GM12864 (cell line): Measurements from ENCODE around the gene UBE2V1.
"Not testable (repeated sequence)": the region's sequence is repeated elsewhere in the genome, so short reads cannot be mapped to it uniquely, and the experiment has no call there.

ENCODE experiments used
- DNase-seq: peaks from one replicate; pipeline ENCODE4 v3.0.0-alpha.2; 2011; ENCODE audit warnings: low read depth
- H3K4me3 ChIP-seq: 2 replicates; pipeline ENCODE4 v1.5.1; 2011; ENCODE audit warnings: mild to moderate bottlenecking, low read depth, low read length, control low read depth
- TF ChIP-seq, protein P1 (sequence below): IDR thresholded peaks from 2 replicates; pipeline ENCODE4 v1.5.1; 2011; ENCODE audit warnings: low read depth, mild to moderate bottlenecking, moderate library complexity, low read length, control low read depth, inconsistent platforms; ENCODE audit errors: missing control alignments

The UBE2V1 gene

GRCh38 chr20:50112512-50113419 is at the start of gene UBE2V1:
Gene UBE2V1, minus strand, starts transcription at chr20:50113150. Its CDS starts 22 bp downstream, at chr20:50113128.
- TF ChIP-seq, protein P1, sequence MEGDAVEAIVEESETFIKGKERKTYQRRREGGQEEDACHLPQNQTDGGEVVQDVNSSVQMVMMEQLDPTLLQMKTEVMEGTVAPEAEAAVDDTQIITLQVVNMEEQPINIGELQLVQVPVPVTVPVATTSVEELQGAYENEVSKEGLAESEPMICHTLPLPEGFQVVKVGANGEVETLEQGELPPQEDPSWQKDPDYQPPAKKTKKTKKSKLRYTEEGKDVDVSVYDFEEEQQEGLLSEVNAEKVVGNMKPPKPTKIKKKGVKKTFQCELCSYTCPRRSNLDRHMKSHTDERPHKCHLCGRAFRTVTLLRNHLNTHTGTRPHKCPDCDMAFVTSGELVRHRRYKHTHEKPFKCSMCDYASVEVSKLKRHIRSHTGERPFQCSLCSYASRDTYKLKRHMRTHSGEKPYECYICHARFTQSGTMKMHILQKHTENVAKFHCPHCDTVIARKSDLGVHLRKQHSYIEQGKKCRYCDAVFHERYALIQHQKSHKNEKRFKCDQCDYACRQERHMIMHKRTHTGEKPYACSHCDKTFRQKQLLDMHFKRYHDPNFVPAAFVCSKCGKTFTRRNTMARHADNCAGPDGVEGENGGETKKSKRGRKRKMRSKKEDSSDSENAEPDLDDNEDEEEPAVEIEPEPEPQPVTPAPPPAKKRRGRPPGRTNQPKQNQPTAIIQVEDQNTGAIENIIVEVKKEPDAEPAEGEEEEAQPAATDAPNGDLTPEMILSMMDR = peak; percentile 44
- no peak for DNase-seq
- H3K4me3 ChIP-seq = peak within 1 kb of the TSS; percentile 86

GRCh38 chr20:50161494-50161893 is 48.5 kb upstream of the UBE2V1 start:
- DNase-seq, H3K4me3 ChIP-seq: not testable (repeated sequence)

GRCh38 chr20:50153500-50154377 is 40.8 kb upstream of the UBE2V1 start, which contains the start of gene PEDS1:
Gene PEDS1, minus strand, starts transcription at chr20:50153723. Its CDS starts 86 bp downstream, at chr20:50153637.
- DNase-seq = peak; percentile 38
- H3K4me3 ChIP-seq = peak within 1 kb of the TSS; percentile 97
- TF ChIP-seq, protein P1 = no peak

DNA sequence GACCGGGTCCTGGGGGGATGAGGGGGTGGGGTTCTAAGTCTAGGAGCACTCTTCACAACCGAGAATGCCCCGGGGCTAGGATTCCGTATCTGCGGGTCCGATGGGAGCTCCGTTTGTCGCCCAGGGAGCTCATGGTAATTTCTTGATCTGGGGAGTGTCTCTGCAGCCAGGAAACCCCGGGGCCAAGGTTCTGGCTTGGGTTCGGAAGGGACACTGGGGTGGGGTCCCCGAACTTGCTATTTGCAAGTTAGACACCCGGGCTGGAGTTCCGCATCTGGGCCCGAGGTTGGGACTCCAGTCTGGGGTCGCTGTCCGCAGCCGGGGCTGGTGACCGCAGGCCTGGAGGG is 40.2 kb upstream of the UBE2V1 start:
- H3K4me3 ChIP-seq = peak overlapping the region; percentile 97
- no peak for DNase-seq
- TF ChIP-seq, protein P1 = no peak

DNA sequence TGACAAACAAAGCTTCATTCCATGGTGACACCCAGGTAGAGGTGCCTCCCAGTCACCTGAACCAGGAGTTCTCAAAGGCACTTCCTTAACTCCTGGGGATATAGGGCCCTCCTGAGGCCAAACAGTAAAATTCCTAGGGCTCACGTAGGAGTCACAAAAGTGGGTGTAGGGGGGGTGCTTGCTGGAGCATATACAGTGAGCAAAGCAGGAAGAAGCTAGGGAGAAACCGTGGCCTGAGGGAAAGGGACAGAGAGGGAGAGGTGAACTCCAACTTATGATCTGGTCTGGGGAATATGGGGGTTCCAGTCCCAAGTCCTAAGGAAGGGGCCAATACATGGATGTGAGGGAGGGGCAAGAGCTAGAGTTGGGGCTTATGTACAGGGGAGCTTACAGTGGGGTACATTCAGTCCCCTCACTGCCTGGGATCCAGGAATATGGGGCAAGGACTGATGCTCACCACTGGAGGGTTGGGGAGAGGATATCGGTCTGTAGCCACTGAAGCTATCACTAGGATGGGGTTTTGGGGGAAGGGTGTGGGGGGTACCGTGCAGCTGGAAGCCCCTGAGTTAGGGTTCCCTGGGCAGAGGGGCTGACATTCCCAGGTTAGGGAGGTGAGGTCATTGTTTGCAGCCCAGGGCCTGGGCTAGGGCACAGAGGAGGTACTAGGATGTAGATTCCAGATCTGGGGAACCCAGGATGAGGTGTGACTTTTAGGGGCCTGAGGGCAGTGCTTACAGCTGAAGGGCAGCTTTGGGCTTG is 39.6 kb upstream of the UBE2V1 start:
- no peak for DNase-seq
- TF ChIP-seq, protein P1 = no peak
- H3K4me3 ChIP-seq = peak overlapping the region; percentile 97

- DNase-seq = no peak
- TF ChIP-seq, protein P1 = no peak
- H3K4me3 ChIP-seq = no peak overlapping the region
Observed at GRCh38 chr20:50151034-50151743, 38.2 kb upstream of the UBE2V1 start.
